NCI-H510A treated with DMSO at 0.1 percent for 48 hours (cell line): ENCODE measurements around the gene SPATA25.

Experiments
- DNase-seq: peaks from one replicate; lab custom pipeline; 2025; lab: John Stamatoyannopoulos, UW

The SPATA25 gene

GRCh38 chr20:45863543-45864470 lies 23.6 kb downstream of the SPATA25 start:
- peak; percentile 71 for DNase-seq

DNA sequence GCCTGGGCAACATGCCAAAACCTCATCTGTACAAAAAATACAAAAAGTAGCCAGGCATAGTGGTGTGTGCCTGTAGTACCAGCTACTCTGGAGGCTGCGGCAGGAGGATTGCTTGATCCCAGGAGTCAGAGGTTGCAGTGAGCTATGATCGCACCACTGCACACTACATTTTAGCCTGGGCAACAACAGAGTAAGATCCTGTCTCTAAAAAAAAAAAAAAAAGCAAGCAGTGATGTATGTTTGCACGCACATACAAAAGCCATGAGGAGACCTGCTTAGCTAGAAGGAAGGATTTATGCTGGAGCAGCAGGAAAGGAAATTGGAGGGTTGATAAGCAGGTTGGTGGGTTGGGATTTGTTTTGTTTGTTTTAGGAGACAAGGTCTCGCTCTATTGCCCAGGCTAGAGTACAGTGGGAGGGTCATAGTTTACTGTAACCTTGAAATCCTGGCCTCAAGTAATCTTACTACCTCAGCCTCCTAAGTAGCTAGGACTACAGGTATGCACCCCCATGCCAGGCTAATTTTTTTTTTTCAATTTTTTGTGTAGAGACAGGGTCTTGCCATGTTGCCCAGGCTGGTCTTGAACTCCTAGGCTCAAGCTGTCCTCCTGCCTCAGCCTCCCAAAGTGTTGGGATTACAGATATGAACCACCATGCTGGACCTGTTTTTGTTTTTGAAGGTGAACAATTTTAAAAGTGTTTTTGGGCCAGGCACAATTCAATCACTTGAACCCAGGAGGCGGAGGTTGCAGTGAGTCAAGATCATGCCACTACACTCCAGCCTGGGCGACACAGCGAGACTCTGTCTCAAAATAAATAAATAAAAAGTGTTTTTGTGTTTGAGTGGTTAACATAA lies 26.0 kb downstream of the SPATA25 start:
- DNase-seq, result peak; percentile 81

DNA sequence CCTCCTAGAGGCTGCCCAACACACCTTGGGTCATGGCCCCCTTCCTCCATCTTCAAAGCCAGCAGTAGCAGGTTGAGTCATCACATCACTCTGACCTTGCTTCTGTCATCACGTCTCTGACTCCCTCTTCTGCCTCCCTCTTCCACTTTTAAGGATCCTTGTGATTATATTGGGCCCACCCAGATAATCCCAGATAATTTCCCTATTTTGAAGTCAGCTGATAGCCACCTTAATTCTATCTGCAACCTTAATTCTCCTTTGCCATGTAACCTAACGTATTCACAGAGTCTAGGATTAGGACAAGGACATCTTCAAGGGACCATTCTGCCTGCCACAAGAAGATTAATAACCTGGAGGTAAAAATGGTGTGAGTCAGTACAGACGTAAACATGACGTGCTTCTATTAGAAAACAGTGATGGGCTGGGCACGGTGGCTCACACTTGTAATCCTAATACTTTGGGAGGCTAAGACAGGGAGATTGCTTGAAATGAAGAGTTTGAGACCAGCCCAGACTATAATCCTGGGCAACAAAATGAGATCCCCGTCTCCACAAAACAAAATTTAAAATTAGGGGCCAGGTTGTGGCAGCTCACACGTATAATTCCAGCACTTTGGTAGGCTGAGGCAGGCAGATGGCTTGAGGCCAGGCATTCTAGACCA lies 26.7 kb downstream of the SPATA25 start:
- no peak for DNase-seq

DNA sequence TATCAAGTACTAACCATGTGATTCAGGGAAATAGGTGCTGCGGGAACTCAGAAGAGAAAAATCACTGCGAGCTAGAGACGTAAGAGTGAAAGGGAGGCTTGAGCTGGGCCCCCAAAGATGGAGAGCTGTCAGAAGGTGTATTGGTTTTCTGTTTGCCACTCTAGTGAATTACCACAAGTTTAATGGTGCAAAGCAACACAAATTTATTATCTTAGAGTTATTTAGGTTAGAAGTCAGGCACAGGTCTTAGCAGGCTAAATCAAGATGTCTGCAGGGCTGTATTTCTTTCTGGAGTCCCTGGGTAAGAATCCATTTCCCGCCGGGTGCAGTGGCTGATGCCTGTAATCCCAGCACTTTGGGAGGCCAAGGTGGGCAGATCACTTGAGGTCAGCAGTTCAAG lies 27.5 kb downstream of the SPATA25 start:
- DNase-seq, result no peak

GRCh38 chr20:45857882-45858216 lies 29.6 kb downstream of the SPATA25 start:
- no peak for DNase-seq

- peak; percentile 98 for DNase-seq
Observed at GRCh38 chr20:45857114-45857881, 30.1 kb downstream of the SPATA25 start, which contains the start of the genes ACOT8 and ZSWIM3. TSS of gene ACOT8 (minus strand) at chr20:45857392. CDS start at chr20:45857315, 77 bp downstream. TSS of gene ZSWIM3 (plus strand) at chr20:45857614. CDS start at chr20:45857826, 212 bp downstream.

DNA sequence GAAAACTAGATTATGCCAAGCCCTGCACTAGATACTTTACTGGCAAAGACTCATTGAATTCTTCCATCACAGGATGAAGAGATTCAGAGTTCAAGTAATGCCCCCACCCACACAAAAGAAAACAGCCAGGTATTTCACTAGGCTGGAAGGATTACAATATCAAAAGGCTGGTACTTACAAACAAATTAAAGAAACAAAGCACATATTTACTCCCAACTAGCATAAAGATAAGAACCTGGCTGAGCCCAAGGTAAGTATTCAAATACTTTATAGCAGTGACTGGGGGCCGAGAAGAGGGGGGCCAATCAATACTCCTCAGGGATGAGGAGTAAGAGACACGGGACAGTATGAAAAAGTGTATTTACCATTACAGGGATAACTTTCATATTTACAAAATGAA lies 33.9 kb downstream of the SPATA25 start:
- DNase-seq, result no peak

DNA sequence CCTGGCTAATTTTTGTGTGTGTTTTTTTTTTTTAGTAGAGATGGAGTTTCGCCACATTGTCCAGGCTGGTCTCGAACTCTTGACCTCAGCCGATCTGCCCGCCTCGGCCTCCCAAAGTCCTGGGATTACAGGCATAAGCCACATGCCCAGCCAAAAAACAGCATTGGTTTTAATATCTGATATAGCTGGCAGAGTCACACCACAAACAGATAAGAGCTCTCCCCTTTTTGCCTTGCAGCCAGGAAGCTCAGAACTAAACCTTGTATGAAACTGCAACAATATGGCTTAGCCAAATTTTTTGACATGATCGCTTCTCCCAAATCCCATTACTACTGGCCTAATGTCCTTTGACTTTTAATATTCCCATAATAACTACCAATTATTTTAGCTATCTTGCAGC lies 35.1 kb downstream of the SPATA25 start:
- no peak for DNase-seq

- DNase-seq, result no peak
Observed at GRCh38 chr20:45851501-45851900, 35.9 kb downstream of the SPATA25 start.

DNA sequence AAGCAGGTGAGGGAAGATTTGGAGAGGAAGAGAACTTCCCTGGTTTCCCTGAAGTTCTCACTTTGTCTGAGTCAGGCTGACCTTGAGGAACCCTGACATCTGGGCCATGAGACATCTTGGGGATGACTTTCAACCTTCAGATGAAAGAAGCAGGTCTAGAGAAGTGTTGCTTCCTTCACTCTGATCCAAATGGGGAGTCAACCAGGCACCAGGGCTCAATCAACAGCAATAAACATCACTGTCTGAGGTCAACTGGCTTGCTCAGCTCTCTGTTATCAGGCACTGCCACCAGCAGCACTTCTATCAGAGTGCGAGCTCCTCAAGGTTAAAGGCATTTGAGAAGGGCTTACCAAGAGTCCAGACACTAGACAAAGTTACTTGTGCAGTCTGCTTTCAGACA lies 36.5 kb downstream of the SPATA25 start:
- no peak for DNase-seq

DNA sequence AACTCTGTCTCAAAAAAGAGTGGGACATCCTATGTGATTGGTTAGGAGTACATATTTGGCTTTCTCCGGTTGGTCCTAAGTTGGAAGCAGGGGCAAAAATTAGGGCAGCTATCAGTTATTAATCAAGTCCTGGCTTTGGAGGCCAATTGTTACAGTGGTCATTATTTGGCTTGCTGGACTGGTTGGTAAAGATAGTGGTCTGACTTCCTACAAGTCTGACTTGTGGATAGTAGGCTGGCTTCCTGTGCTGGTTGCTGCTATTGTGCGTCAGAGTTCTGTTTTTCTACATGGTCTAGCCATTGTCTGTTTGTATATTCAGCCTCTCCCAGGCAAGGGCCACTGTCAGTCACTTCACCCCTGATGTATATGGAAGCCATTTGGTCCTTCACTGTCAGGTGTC lies 37.2 kb downstream of the SPATA25 start:
- no peak for DNase-seq

DNA sequence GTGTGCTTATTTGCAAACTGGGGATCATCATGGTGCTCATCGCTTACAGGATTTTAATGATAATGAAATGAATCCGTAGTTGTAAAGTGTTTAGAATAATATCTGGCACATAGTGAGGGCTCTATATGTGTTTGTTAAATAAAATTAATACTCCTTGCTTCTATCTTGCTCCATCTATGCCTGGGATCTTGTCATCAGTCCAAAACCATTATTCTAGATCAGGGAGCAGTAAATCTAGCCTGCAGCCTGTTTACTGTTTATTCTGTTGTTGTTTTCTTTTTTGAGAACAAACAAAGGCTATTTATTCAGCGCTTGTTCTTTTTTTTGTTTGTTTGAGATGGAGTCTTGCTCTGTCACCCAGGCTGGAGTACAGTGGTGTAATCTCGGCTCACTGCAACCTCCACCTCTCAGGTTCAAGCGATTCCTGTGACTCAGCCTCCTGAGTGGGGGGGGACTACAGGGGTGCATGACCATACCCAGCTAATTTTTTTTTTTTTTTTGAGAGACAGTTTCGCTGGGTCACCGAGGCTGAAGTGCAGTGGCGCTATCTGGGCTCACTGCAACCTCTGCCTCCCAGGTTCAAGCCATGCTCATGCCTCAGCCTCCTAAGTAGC lies 38.3 kb downstream of the SPATA25 start:
- no peak for DNase-seq

DNA sequence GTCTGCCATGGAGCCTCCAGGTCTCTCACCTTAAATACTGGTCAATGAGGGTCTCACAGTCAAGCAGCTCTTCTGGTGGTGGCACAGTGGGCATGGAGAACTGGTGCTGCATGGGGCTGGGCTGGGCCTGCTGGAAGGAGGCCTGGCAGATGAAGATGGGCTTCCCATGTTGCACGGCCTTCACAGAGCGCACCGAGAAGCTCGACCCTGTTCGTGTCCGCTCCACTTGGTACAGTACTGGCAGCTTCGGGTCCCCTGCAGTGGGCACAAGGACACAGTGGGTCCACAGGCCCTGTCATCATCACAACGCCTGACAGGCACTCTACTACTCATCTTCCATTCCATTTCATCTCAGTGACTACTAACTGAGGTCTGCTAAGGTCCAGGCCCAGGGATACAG lies 39.0 kb downstream of the SPATA25 start:
- DNase-seq, result no peak

- DNase-seq, result no peak
Observed at GRCh38 chr20:45845452-45845851, 42.0 kb downstream of the SPATA25 start.

DNA sequence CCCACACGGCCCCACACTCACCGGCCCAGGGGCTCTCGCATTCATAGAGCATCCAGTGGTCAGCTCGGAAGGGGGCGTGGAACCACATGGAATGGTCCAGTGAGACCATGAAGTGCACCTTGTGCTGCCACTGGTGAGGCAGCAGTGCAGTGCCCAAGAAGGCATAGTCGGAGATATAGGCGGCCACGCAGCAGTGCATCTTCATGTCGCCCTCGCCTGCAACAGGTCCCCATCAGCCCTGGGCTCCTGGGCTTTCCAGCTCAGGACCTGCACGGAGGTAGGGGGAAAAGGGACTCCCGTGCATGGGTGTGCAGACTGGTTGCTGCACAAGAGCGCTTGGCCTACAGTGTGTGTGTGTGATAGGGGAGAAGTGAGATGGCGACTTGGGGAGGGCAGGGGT lies 43.9 kb downstream of the SPATA25 start:
- DNase-seq, result no peak

- DNase-seq, result no peak
Observed at GRCh38 chr20:45842169-45842812, 45.1 kb downstream of the SPATA25 start.

DNA sequence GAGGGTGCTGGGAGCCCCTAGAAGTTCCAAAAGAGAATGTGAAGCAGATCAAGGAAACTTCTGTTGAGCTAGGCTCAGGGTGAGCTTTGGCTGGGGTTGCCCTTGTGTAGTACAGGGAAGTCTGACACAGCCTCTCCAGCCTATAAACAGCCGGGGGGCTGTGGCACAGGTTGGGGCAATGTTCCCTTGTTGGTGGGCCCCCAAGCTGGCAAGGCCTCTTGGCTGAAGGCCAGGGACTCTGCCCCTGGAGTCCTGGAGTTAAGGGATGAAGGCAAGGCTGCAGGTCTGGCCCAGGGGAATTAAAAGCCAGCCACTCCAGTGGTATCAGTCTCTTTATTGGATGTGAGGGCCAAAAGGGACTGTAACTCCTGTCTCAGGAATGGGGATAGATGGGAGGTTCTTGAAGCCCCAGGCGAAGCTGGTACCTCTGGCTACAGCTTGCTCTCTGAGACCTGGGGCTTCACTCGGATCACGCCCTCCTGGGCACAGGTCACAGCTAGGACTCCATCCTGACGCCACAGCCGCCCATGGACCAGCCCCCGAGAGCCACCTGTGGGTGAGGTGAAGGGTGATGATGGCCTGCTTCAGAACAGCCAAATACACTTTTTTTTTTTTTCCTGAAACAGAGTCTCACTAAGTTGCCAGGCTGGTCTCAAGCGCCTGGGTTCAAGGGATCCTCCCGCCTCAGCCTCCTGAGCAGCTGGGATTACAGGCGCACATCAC lies 45.9 kb downstream of the SPATA25 start:
- DNase-seq, result no peak

DNA sequence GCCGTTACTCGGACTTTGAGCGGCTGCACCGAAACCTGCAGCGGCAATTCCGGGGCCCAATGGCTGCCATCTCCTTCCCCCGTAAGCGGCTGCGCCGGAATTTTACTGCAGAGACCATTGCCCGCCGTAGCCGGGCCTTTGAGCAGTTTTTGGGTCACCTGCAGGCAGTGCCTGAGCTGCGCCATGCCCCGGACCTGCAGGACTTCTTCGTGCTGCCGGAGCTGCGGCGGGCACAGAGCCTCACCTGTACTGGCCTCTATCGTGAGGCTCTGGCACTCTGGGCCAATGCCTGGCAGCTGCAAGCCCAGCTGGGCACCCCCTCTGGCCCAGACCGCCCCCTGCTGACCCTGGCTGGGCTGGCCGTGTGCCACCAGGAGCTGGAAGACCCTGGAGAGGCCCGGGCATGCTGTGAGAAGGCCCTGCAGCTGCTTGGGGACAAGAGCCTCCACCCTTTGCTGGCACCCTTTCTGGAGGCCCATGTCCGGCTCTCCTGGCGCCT lies 46.7 kb downstream of the SPATA25 start:
- DNase-seq, result no peak

DNA sequence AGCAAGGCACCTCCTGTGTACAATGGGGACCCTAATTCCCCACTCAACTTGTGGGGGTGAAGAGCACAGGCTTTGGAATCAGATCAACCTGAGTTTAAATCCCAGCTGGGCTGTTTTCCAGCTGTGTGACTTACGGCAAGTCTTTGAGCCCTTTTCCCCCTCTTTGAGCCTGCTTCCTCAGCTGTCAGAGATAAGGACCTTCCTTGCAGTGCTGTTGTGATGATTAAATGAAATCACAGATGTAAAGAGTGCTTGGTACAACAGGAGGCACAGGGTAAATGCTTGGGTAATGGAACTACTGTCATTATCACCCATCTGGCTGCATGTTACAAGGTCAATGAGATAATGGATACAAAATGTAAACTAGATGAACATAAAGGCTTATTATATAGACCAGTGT lies 50.6 kb downstream of the SPATA25 start:
- no peak for DNase-seq
